Small intestine (tissue), 7 donors: ENCODE measurements around the gene PHACTR3. TPM values are rescaled to one million over a fixed set of nuclear protein-coding genes. Genes with fewer than 3 reads are reported as not detected.

Source experiments
- DNase-seq, 2 donors: peaks; one replicate each; pipeline versions ENCODE4 v3.0.0 to v3.0.0-alpha.2; 2013
- FAIRE-seq: peaks from 2 replicates; lab custom pipeline; 2012; peaks lifted over from hg19 to GRCh38; lab: Jason Lieb, UNC
- H3K27ac ChIP-seq, 3 donors: one replicate each; pipeline ENCODE4 v1.5.1; 2013; ENCODE audit warnings: low read length in 2 of 3, mild to moderate bottlenecking in 2 of 3, control low read depth in 1 of 3, inconsistent platforms in 1 of 3, low read depth in 1 of 3, moderate library complexity in 1 of 3
- H3K27me3 ChIP-seq, 3 donors: one replicate each; pipeline ENCODE4 v1.6.1; 2013; ENCODE audit warnings: low read length in 3 of 3, inconsistent platforms in 1 of 3; ENCODE audit not compliant: control insufficient read depth in 3 of 3, insufficient read depth in 3 of 3
- H3K36me3 ChIP-seq, 3 donors: one replicate each; pipeline ENCODE4 v1.6.1; 2013; ENCODE audit warnings: low read length in 3 of 3, inconsistent platforms in 1 of 3, low read depth in 1 of 3, mild to moderate bottlenecking in 1 of 3, moderate library complexity in 1 of 3; ENCODE audit not compliant: control insufficient read depth in 3 of 3, insufficient read depth in 2 of 3
- H3K4me1 ChIP-seq, 3 donors: one replicate each; pipeline ENCODE4 v1.6.1; 2013; ENCODE audit warnings: low read length in 2 of 3, inconsistent platforms in 1 of 3, low read depth in 1 of 3, mild to moderate bottlenecking in 1 of 3, moderate library complexity in 1 of 3; ENCODE audit not compliant: control insufficient read depth in 3 of 3, insufficient read depth in 2 of 3
- H3K4me3 ChIP-seq, 3 donors: one replicate each; pipeline ENCODE4 v1.5.1; 2013; ENCODE audit warnings: low read length in 3 of 3, control low read depth in 1 of 3, inconsistent platforms in 1 of 3, low read depth in 1 of 3, mild to moderate bottlenecking in 1 of 3, moderate library complexity in 1 of 3
- H3K9me3 ChIP-seq, 2 donors: one replicate each; pipeline ENCODE4 v1.6.1; 2013; ENCODE audit warnings: low read depth in 1 of 2, low read length in 1 of 2; ENCODE audit not compliant: control insufficient read depth in 2 of 2, insufficient read depth in 1 of 2
- WGBS, 3 donors: extraction: QIAGEN DNeasy Blood & Tissue Kit; methylation state at CpG; one replicate each; pipeline ENCODE4 v1.1.7; 2013; 5-methylcytosine and 5-hydroxymethylcytosine counted together
- polyA plus RNA-seq, 4 donors: library from polyadenylated mRNA; stranded (reverse) in 3 of 4; unstranded in 1 of 4; fragments of 200-250 nt in 3 of 4; fragments of 120-200 nt in 1 of 4; gene quantifications; one replicate each; pipeline versions ENCODE4 v1.2.1 to v1.2.3, GENCODE V29; 2013
- donor health status: healthy with polysubstance abuse.
- donor health status: control.
- donor health status: control.
- donor health status: Bipolar disorder and iron deficiency.
- donor health status: healthy.

The PHACTR3 gene
- polyA plus RNA-seq, 4 donors = 1.9 to 7.1 (median 4.9) TPM

DNA sequence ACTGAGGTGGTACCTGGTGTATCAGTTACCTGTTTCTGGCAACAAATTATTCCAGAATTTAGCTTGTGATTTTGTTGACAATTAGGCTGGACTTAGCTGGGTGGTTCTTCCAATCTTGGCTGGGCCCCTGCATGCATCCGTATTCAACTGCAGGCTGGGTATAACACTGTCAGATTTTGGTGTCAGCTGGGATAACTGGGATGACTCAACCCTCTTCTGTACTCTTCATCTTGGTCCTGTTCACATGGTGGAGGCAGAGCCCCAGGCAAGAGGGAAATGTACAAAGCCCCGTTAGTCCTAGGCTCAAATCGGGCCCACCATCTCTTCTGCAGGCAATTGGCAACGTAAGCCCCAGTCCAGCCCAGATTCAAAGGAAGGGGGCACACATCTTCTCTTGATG lies 89.2 kb downstream of the PHACTR3 start:
- WGBS, 3 donors = 81 to 89% (median 81%) methylated on average over 4 of the region's 4 CpGs

DNA sequence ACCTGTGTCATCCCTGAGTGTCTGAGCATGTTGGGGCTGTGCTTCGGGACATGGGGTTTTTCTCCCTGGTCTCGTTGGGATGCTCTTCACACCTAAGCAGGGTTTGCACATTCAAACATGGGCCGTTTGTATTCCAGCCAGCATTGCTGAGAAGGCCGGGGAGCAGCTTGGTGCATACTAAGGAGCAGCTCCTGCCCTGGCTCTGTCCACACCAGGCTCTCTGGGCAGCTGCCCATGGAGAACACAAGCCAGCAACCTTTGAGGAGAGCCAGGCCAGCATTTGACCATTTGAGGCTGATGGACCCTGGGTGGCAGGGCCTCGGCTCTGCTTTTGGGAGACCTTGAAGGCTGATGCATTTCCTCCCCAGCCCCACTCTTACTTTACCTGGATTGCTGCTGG lies 92.1 kb downstream of the PHACTR3 start:
- WGBS, 3 donors = 62 to 74% (median 71%) methylated on average over 5 of the region's 5 CpGs
- no peaks in the 10 kb centered on the region for H3K36me3 ChIP-seq
- no peaks in the 10 kb centered on the region for H3K4me1 ChIP-seq
- DNase-seq (no peak), FAIRE-seq (no peak)
- H3K4me3 ChIP-seq = no peak overlapping the region
- no peaks in the 10 kb centered on the region for H3K9me3 ChIP-seq
- no peak overlapping the region for H3K27ac ChIP-seq
- peaks cover 0 to 2% (median 0%) of the 10 kb centered on the region in 3 donors for H3K27me3 ChIP-seq

More for the DNA sequence above, 89.2 kb downstream of the PHACTR3 start:
- H3K27me3 ChIP-seq = peaks cover 0 to 2% (median 0%) of the 10 kb centered on the region in 3 donors
- H3K4me3 ChIP-seq = no peak overlapping the region
- FAIRE-seq (no peak), DNase-seq (no peak)
- no peak overlapping the region for H3K27ac ChIP-seq
- H3K4me1 ChIP-seq = no peaks in the 10 kb centered on the region
- no peaks in the 10 kb centered on the region for H3K9me3 ChIP-seq
- no peaks in the 10 kb centered on the region for H3K36me3 ChIP-seq

DNA sequence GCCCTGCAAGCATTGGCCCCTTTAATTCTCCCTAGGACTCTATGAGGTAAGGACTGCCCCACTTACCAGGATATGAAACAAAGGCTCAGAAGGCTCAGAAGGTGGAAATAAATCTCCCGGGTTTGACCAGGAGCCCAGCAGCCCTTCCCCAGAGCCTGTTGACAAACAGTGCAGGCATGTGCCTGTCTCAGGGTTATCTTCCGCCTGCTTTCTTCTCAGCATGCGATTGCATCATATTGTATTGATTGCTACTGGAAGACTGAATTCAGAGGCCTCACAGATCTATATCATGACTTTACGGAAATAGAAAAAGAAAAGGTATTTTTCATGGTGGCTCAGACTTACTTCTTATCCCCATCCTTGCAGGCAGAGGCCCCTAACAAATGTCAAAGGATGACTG lies 92.7 kb downstream of the PHACTR3 start:
- no peak overlapping the region for H3K27ac ChIP-seq
- H3K4me1 ChIP-seq = no peaks in the 10 kb centered on the region
- no peak overlapping the region for H3K4me3 ChIP-seq
- no peak for FAIRE-seq
- H3K27me3 ChIP-seq = no peaks in the 10 kb centered on the region
- WGBS, 3 donors = 43 to 61% (median 51%) methylated on average over 4 of the region's 4 CpGs
- DNase-seq = no peak
- no peaks in the 10 kb centered on the region for H3K9me3 ChIP-seq
- no peaks in the 10 kb centered on the region for H3K36me3 ChIP-seq

DNA sequence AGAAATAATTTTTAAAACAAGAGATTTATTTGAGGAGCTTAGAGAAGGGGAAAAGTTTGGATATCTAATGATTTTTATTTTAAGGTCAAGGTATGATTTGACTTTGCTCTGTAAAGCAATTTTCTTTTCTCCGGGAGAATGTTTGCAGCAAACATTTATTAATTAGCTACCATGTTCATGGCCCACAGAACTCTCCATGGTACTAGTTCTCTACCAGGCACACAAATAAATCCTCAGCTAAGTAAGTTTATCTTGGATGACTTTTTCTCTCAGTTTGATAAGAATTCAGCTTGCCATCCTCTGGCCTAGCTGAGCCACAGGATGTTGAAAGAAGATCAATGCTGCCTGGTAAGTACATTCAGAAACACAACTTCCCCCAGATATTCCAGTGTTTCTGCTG lies 94.3 kb downstream of the PHACTR3 start:
- Histone ChIP-seq H3K27ac (no peak overlapping the region), H3K36me3 (no peaks in the 10 kb centered on the region), H3K4me1 (no peaks in the 10 kb centered on the region), H3K27me3 (no peaks in the 10 kb centered on the region), H3K9me3 (no peaks in the 10 kb centered on the region), H3K4me3 (no peak overlapping the region)
- FAIRE-seq (no peak), DNase-seq (no peak)
- WGBS, 3 donors = 29 to 46% (median 42%) methylated on average over 1 of the region's 1 CpG

DNA sequence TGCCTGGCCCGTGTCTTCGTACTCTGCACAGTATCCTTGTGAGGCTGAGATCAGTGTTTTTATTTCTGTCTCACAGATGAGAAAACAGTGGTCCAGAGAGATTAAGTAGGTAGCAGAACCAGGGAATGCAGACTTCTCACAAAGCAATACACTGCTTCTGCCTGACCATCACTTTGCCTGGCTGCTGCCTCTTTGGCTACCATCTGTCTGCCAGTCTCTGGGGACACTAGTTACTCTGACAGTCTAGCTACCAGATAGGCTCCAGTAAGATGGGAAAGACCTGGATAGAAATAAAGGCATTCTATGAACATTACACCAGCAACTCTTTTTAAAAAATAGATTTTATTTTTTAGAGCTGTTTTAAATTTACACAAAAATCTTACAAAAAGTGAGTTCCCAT lies 96.9 kb downstream of the PHACTR3 start:
- H3K4me1 ChIP-seq = no peaks in the 10 kb centered on the region
- DNase-seq (no peak), FAIRE-seq (no peak)
- H3K9me3 ChIP-seq = no peaks in the 10 kb centered on the region
- H3K27me3 ChIP-seq = no peaks in the 10 kb centered on the region
- H3K36me3 ChIP-seq = no peaks in the 10 kb centered on the region
- 61 to 78% (median 65%) methylated on average over 2 of the region's 2 CpGs for WGBS, 3 donors
- H3K4me3 ChIP-seq = no peak overlapping the region
- H3K27ac ChIP-seq = no peak overlapping the region

DNA sequence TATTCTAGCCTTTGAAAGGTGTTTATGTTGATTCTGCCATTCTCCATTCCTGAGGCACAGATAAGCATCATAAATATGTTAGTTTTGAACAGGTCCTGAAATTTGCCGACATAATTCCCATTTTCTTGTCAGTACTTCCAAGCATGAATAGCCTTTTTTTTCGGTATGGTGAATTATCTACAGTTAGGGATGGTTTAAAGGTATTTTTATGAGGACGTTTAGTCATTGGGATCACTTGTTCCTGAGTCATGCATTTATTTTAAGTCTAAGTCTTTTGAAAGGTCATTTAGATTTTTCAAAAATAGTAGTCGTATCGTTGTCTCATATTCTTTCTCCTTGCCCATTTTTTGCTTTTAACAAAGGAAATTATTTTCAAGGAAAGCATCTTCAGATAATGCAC lies 98.7 kb downstream of the PHACTR3 start:
- H3K9me3 ChIP-seq = no peaks in the 10 kb centered on the region
- no peak overlapping the region for H3K27ac ChIP-seq
- H3K36me3 ChIP-seq = no peaks in the 10 kb centered on the region
- H3K4me3 ChIP-seq = no peak overlapping the region
- no peaks in the 10 kb centered on the region for H3K27me3 ChIP-seq
- H3K4me1 ChIP-seq = no peaks in the 10 kb centered on the region
- FAIRE-seq (no peak), DNase-seq (no peak)
- WGBS, 3 donors = 71 to 80% (median 78%) methylated on average over 5 of the region's 5 CpGs

DNA sequence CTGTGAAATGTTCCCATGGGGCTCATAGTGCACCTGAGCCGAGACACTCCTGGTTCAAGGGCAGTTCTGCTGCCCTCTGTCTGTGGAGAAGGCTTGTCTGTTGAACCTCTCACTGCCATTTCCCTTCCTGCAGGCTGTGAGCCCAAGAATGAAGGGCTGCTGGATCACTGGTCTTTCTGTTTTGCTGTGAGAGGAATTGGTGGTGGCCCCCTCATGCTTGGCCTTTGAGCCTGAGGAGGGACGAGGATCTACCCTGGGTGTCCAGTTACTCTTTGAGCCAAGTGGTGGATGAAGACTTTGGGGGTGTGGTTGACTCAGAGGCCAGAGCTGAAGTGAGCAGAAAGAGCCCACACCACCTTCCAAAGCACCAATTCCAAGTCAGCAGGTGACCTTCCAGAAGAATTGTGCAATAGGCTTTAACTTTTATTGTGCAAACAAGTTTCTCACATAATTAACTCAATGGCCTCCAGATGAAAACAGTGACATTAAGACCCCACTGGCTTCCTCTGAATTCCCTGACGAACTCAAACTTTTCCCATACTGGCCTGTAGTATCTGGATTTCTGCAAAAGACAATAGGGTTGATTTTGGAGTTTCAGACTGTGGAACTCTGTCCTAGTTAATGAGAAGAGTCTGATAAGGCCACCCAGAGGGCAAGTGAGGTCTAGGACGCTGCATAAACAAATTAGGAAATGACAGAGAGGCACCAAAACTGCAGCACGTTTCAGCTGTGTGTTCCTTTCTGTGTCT lies 101.5 kb downstream of the PHACTR3 start:
- Histone ChIP-seq H3K9me3 (no peaks in the 10 kb centered on the region), H3K4me3 (no peak overlapping the region), H3K27me3 (no peaks in the 10 kb centered on the region), H3K4me1 (no peaks in the 10 kb centered on the region), H3K27ac (no peak overlapping the region), H3K36me3 (no peaks in the 10 kb centered on the region)
- DNase-seq (peak in 1 of 2 donors; percentile 21), FAIRE-seq (no peak)
- whole genome bisulfite sequencing, 3 donors = 10 to 30% (median 19%) methylated on average over 5 of the region's 5 CpGs

DNA sequence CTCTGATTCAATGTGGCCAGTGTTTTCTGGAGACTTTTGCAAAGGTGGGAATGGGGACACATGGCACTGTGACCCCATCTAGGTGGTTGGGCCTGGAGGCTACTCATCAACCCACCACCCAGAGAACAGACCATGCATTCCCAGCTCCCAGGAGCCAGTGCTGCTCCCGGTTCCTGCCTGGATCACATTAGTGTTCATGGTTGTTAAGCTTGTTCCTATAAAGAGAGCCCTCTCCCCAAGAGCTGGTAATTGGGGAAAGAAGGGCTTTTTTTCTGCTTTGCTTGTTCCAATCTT lies 102.0 kb downstream of the PHACTR3 start:
- DNase-seq (no peak), FAIRE-seq (no peak)
- no peaks in the 10 kb centered on the region for H3K27me3 ChIP-seq
- no peak overlapping the region for H3K4me3 ChIP-seq
- no peaks in the 10 kb centered on the region for H3K4me1 ChIP-seq
- no peaks in the 10 kb centered on the region for H3K36me3 ChIP-seq
- no peaks in the 10 kb centered on the region for H3K9me3 ChIP-seq
- H3K27ac ChIP-seq = no peak overlapping the region
- WGBS, 3 donors = 25 to 49% (median 47%) methylated on average over 1 of the region's 1 CpG

DNA sequence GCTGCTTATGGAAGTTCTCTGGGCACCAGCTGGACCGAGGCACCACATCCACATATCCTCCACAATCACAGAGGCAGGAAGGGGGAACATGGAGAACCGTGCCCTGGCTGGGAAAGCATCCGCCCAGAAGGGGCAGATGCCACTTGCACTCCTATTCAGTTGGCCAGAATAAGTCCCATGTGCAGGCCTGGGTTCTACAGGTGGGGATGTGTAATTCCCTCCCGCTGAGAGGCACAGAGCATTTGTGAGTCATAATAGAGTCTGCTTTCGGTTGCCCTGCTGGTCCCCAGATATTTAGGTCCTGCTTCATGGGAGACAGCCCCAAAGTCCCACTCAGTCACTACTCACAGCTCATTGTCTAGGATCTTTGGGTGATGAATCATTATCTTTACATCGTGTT lies 104.0 kb downstream of the PHACTR3 start:
- H3K36me3 ChIP-seq = no peaks in the 10 kb centered on the region
- H3K9me3 ChIP-seq = peaks cover 0 to 2% of the 10 kb centered on the region in 2 donors
- H3K4me3 ChIP-seq = no peak overlapping the region
- DNase-seq = no peak
- no peak for FAIRE-seq
- H3K27ac ChIP-seq = no peak overlapping the region
- H3K27me3 ChIP-seq = no peaks in the 10 kb centered on the region
- WGBS, 3 donors = 74 to 81% (median 77%) methylated on average over 6 of the region's 6 CpGs
- no peaks in the 10 kb centered on the region for H3K4me1 ChIP-seq
